Activated CD4-positive, alpha-beta T cell treated with anti-CD3 and anti-CD28 coated beads, Interleukin-2, Interleukin-4, amounts not matched to agents 100 ng/mL and 50 ng/mL, durations not matched to agents 16 hours and 8 hours (primary cell): Measurements from ENCODE around the gene SPTBN1.
A peak's percentile ranks its signal among the peaks of the same experiment; 100 is the strongest.
"Not testable (repeated sequence)": the region's sequence is repeated elsewhere in the genome, so short reads cannot be mapped to it uniquely, and the experiment has no call there.

Experiments used
- DNase-seq: peaks from one replicate; pipeline ENCODE4 v3.0.0-alpha.2; 2020; ENCODE audit warnings: low spot score

SPTBN1 gene

DNA sequence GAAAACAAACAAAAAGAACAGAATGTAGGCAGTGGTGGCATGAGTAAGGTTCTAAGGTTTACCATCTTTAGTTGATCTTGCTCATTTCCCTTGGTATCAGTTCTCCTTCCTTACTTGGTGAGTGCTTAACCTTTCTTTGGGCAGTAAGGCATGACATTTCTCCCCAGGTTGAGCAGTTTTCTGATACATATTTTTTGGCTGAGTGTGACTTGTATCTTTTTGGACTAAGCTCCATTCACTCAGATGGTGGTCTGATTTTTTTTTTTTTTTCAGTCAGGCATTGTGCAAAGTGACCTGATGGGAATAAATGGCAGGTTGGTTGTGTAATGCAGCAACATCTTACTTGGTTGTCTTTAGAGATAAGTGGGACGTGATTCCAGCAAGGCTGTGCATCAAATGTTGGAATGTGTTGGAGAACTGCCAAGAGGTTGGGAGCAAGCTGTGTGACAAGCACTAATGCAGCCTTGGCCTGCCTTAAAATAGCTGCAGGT is 15.1 kb downstream of the SPTBN1 start:
- DNase-seq = no peak

DNA sequence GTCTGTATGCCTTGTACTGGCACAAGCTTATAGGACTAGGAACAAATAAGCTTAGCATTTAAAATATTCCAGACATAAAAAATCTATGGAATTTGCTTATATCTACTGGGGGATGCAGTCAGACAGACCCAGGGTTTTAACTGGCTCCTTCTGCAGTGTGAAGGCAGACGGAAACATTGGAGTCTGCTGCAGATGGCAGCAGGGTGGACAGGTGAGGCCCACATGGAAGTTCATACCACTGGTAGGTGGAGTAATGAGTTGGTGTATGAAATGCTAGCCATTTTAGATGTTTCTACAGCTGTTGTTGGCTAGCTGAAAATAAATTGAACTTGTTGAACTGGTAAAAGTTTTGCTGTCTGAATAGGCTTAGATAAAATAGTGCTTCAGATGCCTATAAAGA is 17.7 kb downstream of the SPTBN1 start:
- no peak for DNase-seq

DNA sequence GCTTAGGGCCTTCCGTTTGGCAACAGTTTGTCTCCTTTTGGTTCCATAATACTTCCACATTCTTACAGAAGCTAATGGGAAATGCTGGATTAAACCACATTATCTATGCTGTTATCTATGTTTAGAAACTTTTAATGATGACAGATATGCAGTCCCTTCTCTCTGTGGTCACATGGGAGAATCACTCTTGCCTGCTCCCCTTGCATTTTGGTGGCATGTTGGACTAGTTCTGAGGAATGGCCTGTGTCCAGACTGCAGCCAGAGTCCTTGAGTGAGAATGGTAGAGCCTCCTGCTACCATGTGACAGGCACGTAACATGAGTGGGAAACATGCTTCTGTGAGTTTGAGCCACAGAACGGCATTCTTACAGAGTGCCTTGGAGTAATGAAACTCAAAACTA is 19.2 kb downstream of the SPTBN1 start:
- no peak for DNase-seq

DNA sequence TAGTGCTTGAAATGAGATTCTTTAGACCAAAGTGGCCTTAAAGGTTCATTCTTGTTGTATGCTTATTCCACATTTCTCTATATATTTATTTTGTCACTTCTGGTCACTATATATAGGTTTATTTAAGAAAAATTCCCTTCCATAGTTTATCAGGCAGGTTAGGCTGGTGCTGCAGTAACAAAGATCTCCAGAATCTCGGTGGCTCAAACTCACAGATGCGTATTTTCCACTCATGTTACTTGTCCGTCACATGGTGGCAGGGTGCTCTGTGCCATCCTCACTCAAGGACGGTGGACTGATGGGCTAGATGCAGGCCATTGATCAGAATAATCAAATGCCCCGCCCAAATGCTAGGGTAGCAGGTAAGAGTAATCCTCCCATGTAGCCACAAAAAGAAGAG is 19.8 kb downstream of the SPTBN1 start:
- no peak for DNase-seq

DNA sequence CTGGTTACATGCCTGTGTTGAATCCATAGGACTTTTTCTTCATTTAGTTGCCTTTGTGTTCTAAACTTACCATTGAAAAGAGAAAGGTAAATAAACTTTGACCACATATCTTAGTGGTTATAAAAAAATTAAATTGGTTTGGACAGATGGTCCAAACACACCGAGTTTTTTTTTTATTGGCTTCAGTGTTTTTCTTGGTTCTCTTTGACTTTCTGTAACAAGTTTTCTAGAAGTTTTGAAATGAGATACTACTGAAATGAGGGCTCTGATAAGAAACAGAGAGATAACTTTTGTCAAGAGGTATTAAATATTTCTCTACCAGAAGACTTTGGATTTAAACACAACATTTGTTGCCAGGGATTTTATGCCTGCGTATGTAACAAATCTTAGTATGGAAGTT is 20.7 kb downstream of the SPTBN1 start:
- DNase-seq = no peak

DNA sequence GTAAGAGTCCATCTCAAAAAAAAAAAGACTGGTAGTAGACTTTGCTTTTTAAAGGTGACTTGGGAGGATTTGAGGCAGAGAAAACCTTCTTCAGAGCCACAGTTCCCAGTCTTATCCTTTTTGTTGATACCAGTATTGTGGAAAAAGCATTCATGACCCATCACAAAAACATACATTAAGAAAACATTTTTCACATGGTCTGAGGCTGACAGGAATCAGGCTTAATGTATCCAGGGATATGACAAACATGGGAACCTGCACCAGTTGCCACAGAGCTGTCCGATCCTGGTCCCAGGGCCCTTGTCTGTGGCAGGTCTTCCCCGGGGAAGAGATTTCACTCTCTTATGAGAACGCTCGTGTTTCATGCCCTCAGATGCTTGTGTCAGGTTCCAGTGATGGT is 21.8 kb downstream of the SPTBN1 start:
- DNase-seq = no peak

DNA sequence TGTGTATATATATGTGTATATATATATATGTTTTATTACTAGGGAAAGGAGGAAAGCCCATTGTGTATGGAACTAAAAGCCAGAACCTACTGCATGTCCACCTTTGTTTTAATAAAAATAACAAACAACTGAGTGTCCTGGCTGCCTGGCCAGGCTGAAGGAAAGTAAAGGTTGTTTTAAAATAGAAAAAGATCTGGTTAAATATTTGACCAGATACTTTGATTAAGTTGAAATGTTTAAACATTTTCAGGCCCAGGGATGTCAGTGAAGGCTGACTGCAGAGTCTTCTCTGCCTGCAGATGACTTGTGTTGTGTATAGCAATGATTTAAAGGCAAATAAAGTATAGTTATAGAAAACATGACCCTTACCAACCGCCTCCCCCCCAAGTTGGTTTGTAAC is 22.8 kb downstream of the SPTBN1 start:
- DNase-seq = no peak

DNA sequence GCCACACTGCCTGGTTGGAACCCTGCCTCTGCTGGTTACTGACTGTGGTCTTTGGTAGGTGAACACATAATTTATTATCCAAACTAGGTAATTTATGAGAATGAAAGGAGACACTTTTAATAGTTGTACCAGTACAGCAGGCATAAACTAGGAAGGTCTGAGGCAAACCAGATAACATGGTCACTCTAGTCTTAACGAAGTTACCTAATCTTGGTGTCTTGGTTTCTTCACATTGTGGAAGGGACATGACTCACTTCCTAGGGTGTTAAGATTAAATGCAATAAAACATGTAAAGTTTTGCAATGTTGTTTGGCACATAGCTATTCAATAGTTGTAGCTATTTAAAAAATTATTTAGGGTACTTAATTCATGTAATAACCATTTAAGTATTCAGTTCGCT is 23.3 kb downstream of the SPTBN1 start:
- no peak for DNase-seq

DNA sequence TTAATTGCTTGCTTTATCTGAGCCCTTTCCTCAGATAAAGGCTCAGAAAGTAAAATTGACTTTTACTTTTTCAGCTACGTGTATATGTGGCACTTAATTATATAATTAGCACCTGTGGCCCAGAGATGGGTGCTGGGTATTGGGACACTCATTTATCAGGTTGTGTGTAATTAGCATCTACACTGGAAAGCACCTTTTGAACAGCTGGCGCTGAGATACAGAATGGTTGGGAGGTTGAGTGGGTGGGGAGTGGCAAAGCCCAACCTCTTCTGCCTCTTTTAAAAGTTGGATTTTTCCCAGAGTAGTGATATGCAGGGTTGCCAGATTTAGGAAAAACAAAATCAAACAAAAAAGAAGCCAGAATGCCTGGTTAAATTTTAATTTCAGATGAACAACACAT is 23.9 kb downstream of the SPTBN1 start:
- DNase-seq = no peak

DNA sequence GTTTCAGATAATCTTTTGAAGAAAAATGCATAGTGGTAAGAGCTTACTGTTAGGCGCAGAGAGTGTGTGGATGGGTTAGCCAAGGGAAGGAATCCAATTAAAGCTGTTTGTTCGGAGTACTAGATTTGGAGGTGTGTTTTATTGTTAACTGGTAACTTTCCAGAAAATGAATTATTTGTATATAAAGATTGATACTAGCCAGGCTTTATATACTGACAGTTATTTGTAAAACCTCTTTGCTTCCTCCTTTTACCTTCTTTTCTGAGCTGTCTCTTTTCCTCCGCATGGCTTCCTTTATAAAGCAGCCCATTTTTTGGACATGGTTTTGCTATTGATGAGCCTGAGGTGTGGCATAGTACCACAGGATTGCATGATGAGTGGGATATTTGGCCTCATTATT is 25.6 kb downstream of the SPTBN1 start:
- no peak for DNase-seq

DNA sequence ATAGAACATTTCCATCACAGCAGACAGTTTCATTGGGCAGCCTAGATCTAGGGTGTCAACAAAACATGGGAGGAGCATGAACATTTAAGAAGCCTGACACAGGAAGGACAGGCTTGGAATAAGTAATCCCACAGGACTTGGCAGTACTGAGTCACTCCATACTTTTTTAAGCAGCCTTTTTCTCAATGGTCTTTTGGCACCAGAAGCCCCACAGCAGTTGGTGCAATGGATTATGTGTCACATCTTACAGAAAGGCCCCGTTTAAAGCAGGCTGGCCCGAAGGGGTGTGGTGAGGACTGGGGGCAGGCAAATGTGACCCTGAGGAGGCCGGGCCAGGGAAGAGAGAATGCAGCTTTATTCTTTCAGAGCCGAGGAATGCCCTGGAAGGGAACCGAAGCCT is 26.6 kb downstream of the SPTBN1 start:
- DNase-seq = no peak

DNA sequence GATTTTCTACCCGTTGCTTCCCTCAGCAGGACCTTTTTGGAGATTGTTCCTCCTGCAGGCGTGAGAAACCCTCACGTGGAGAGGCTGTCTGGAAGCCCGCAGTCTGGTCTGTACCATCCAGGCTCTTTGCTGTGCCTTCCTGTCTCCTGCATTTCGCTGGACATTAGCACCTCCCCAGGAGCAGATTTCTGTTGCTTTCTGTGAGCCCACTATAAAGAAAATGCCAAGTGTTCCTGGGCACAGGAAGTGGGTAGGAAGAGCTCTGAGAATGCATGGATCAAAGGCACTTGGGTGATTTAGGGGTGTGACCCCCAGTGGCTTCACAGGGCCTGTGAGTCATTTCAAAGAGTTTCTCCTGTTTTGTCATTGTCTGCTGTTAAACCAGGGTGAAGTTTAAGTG is 27.3 kb downstream of the SPTBN1 start:
- DNase-seq = no peak

DNA sequence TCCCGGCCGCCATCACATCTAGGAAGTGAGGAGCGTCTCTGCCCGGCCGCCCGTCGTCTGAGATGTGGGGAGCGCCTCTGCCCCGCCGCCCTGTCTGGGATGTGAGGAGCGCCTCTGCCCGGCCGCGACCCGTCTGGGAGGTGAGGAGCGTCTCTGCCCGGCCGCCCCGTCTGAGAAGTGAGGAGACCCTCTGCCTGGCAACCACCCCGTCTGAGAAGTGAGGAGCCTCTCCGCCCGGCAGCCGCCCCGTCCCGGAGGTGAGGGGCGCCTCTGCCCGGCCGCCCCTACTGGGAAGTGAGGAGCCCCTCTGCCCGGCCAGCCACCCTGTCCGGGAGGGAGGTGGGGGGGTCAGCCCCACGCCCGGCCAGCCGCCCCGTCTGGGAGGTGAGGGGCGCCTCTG is 29.6 kb downstream of the SPTBN1 start:
- not testable (repeated sequence) for DNase-seq

DNA sequence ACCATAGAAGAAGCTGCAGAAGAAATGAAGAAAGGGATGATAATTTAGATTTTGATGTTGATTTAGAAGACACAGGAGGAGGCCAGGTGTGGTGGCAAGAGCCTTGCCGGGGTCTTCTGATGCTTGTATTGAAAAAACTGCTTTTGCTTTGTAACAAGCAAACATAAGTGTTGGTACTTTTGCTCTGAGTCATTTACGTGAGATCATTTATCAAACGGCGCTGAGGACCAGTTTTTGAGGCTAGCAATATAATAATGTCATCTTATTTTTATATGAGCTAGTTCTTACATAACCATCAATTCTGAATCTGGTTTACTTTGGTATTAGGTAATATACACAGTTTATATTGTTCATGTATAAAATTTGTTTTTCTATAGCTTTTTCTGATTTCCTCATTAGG is 30.6 kb downstream of the SPTBN1 start:
- DNase-seq = no peak

DNA sequence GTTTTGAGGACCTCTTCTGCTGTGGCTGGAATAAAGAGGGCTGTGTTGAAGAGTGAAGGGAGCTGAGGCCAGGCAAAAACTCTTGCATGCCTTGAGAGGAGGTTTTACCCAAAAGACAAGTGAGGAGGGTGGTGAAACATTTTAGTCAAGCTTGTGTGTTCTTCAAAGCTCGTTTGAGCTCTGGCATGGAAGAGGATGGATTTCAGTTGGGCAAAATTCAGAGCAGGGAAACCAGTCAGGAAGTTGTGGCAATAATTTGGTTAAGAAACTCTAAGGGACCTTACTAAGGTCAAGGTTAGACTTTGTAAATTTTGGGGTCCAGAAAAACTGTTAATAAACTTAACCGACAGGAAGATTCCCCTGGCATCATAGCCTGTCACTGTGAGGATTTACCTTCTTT is 34.7 kb downstream of the SPTBN1 start:
- no peak for DNase-seq

DNA sequence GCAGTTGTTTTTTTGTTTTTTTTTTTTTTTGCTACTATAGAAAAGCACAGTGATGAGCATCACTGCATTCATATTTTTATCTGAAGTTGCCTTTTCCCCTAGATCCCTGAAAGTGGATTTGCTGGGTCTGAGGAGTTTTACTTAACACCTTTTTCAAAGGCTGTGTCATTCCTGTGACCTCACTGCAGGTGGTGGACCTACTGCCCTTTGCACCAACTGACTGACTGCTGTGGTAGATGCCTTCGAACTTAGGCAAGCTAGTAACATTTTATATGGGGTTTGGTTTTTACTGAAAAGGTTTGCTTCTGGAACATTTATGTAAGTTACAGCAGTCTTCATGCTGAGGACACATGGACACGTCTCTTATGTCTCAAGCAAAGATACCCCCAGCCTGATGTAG is 36.2 kb downstream of the SPTBN1 start:
- no peak for DNase-seq

DNA sequence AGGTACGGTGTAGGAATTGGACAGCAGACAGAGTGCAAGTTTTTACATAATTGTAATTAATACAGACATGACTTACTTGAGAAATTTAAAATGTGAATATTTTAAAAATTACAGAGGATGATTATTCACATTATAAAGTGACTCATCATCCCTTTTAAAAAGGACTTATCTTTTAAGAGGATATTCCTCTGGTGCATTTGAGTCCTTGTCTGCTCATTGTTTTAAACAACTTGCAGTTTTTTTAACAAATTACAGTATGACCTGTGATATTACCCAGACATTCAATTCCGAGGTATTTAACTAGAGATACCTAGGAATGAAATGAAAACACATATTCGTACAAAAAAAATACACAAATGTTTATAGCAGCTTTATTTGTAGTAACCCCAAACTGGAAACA is 38.0 kb downstream of the SPTBN1 start:
- DNase-seq = no peak

DNA sequence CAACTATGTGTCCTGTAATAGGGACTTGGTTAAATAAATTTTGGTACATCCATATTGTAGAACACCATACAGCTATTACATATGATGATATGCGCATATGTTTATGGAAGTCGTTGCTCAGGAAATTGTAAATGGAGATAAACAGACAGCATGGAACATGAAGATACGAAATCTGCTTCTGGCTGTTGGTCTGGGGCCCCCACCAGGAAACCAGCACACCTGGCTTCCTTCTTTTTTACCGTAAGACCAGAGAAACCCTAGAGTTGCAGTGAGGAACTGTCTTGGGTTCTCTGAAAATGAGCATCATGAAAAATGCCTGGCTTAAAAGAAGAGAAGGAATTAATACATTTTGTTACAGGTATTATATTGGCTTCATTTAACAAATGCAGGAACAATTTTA is 40.8 kb downstream of the SPTBN1 start:
- DNase-seq = no peak

DNA sequence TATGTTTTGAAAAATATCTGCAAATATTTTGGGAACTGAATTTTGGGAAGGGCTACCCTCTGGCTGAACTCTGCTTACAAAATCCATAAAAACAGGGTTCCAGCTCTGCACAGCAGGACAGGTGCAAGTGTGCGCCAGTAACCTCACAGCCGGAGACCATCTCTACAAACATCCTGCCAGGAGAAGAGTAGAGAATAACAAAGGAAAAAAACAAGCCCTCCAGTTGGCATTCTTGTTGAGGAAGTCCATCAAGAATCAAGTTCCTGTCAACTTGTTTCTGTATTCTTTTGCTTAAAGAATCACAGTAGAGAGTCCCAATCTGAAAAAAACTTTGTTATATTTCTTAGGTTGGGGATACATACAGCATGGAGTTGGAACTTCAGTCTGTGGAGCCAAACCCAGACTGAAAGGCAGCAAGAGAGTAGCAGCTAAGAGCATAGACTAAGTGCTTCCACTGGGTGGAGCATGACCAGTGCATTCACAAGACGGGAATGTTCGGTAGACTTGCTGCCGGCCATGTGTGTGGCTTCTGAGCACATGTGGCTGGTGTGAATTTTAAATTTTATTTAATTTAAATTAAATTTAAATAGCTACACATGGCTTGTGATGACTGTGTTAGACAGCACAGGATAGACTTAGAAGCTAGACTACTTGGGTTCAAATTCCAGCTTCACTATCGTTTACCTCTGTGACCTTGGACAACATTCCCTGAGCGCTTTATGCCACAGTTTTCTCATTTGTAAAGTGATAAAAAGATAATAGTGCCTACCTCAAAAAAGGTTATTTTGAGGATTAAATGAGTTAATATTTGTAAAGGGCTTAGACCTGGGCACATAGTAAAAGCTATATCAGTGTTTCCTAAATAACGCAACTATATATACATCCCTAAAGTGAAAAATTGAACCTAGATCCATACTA is 41.9 kb downstream of the SPTBN1 start:
- DNase-seq = no peak

DNA sequence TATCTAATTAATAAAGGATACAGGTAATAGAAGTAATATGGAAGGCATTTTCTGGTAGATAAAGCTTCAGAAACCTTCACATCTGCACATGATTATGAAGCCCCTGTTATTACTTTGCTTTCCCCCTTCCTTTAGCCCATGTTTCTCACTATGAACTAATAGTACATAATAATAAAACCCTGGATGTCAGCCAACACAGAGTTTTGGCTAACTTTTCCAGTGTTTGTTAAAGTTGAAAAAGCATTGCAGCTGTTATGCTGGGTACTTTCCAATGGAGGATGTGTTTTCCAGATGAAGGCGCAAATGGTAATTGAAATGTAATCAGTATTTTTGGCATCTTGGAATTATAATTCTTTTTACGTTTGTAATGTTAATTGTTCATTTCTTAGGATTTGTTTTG is 43.5 kb downstream of the SPTBN1 start:
- DNase-seq = no peak

DNA sequence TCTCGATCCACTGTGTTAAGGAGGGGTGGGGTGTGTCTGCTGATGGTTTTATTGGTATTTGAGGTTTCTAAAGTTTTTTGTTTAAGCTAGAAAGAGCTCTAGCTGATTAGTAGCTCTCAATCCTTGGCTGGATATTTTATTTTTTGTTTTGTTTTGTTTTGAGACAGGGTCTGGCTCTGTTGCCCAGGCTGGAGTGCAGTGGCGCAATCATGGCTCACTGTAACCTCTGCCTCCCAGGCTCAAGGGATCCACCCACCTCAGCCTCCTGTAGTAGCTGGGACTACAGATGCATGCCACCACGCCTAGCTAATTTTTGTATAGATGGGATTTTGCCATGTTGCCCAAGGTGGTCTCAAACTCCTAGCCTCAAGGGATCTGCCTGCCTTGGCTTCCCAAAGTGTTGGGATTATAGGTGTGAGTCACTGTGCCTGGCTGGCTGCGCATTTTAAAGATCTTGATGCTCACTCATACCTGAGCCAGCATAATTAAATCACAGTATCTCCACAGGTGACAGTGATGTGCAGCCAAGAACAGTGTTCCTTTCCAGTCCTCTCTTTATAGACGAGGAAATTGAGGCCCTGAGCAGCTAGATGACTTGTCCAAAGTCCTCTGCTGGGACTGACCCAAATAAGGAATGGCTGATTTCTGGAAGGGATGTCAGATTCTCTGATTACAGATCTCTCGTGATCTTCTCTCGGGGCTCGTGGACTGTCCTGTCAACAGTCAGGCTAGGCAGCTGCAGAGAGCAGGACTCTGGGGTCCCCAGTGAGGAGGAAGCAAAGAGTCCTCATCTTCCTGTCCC is 44.5 kb downstream of the SPTBN1 start:
- no peak for DNase-seq

DNA sequence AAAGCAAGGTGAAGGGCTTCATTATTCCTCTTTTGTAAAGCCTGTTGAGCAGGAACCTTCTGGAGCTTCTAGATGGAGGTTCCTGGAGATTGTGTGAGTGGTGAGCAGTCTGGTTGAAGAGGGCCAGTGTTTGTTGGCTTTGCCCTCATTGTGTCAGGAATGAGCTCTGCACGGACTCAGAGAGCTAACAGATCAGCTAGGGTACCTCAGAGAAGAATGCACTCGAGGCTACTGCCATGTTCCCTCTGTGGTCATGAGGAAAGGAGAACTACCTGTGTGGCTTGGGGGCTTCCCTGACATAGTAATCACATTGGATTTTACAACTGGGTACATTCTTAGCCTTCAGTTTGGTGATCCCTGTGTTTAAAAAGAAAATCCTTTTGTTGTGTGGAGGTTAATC is 46.6 kb downstream of the SPTBN1 start:
- no peak for DNase-seq

DNA sequence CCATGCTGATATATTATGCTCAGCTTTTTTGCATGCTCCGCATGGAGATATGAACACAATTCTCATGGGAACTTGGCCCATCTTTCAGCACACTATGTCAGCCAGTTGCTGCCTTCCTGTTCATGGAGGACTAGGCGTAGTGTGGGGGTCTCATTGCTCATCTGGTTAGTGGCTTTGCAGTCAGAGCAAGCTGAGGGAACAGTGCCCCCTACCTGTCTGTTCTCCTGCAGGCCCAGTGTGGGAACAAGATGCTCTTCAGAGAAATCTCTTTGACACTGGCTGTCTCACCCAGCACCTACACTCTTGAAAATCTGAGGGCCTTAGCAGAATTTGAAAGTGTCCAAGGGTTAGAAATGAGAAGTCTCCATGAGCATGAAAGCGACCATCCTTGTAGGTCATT is 47.1 kb downstream of the SPTBN1 start:
- peak; percentile 25 for DNase-seq
